Testis (tissue), 3 donors: ENCODE data around the gene TSC22D3. TPM values are rescaled to one million over a fixed set of nuclear protein-coding genes. Genes with fewer than 3 reads are reported as not detected.
"Not testable (repeated sequence)": the region's sequence is repeated elsewhere in the genome, so short reads cannot be mapped to it uniquely, and the experiment has no call there.

Experiments
- DNase-seq: peaks from one replicate; pipeline ENCODE4 v3.0.0-alpha.2; 2019
- H3K27ac ChIP-seq, 2 donors: fragments of 200-600 bp; sonication (generic); one replicate each; pipeline ENCODE4 v1.5.1; 2019
- H3K27me3 ChIP-seq: fragments of 200-600 bp; sonication (generic); one replicate; pipeline ENCODE4 v1.5.1; 2019
- H3K36me3 ChIP-seq: fragments of 200-600 bp; sonication (generic); one replicate; pipeline ENCODE4 v1.5.1; 2017; ENCODE audit warnings: low read depth; ENCODE audit errors: missing control alignments
- H3K4me1 ChIP-seq: fragments of 200-600 bp; sonication (generic); one replicate; pipeline ENCODE4 v1.5.1; 2019
- H3K4me3 ChIP-seq, 2 donors: fragments of 200-600 bp; sonication (generic); one replicate each; pipeline ENCODE4 v1.5.1; 2017 to 2019
- H3K9me3 ChIP-seq: fragments of 200-600 bp; sonication (generic); one replicate; pipeline ENCODE4 v1.5.1; 2017
- POLR2A ChIP-seq: fragments of 450-650 bp; IDR thresholded peaks from one replicate; pipeline ENCODE4 v1.6.1; 2017; ENCODE audit warnings: antibody characterized with exemption, mild to moderate bottlenecking, moderate library complexity
- WGBS, 2 donors: methylation state at CpG; one replicate each; pipeline ENCODE4 v1.1.5; 2018; 5-methylcytosine and 5-hydroxymethylcytosine counted together
- intact Hi-C: fragments of 100-400 bp; cut with DNase I; formaldehyde crosslinking; loops from one replicate; pipeline ENCODE4 v1.15.1; 2023; ENCODE audit warnings: low total_unique reads
- polyA plus RNA-seq: library from polyadenylated mRNA; stranded (reverse); fragments of 350-450 nt; fragmentation: Illumina TruSeq; extraction: RNeasy Lipid Tissue Mini Kit (QIAGEN cat#74804); gene quantifications from one replicate; pipeline ENCODE4 v1.2.3, GENCODE V29; 2014; ENCODE audit warnings: low read depth, low replicate concordance; ENCODE audit not compliant: insufficient read depth
- total RNA-seq, 2 donors: library from RNA; depleted of rRNA; stranded (reverse); fragments of >200 nt; gene quantifications; one replicate each; pipeline ENCODE4 v1.2.3, GENCODE V29; 2016
- TF ChIP-seq, protein P1 (sequence below), 3 experiments: fragments of 450-650 bp in 2 of 3; fragments of 200-600 bp in 1 of 3; sonication (generic) in 1 of 3; IDR thresholded peaks; one replicate each; pipeline ENCODE4 v1.5.1; 2016 to 2019; ENCODE audit warnings: antibody characterized with exemption in 3 of 3, mild to moderate bottlenecking in 2 of 3, moderate library complexity in 1 of 3

TSC22D3 gene
- total and polyA plus RNA-seq, 3 donors from 2014 or later: 65.5 to 123 (median 98.4) TPM

DNA sequence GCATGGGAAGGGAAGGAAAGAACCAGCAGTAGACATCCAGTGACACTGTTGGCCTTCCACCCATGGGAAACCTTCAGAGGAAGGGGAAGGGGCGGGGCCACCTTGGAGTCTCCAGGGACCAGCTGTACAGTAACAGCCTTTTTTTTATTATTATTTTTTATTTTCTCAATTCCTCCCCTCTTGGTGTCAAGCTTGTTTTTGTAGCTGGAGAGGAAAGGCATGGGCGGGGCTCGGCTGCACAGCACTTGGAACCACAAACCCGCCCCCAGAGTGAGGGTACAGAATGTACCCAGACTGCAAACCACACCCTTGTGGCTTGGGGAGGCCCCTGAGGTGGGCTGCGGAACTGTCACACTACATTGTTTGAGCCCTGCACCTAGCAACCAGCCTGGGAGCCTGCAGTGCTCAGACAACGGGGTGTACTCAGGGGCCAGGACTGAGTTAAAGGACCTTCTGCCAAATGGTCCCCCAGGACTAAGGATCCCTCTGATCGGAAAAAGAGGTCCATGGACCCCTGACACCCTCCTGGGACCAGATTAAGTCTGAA is 101.6 kb downstream of the TSC22D3 start:
- Histone ChIP-seq H3K27me3 (no peaks in the 10 kb centered on the region), H3K27ac (peak overlapping the region; percentile 80 to 88), H3K4me1 (peaks cover 4% of the 10 kb centered on the region), H3K4me3 (no peak overlapping the region), H3K9me3 (no peaks in the 10 kb centered on the region), H3K36me3 (no peaks in the 10 kb centered on the region)
- intact Hi-C loops: loop anchor here (10.0 kb wide), 2 partner anchors 71 to 101 kb away; partner anchors contain the start of genes NCBP2L and TSC22D3
- TF ChIP-seq, protein P1, sequence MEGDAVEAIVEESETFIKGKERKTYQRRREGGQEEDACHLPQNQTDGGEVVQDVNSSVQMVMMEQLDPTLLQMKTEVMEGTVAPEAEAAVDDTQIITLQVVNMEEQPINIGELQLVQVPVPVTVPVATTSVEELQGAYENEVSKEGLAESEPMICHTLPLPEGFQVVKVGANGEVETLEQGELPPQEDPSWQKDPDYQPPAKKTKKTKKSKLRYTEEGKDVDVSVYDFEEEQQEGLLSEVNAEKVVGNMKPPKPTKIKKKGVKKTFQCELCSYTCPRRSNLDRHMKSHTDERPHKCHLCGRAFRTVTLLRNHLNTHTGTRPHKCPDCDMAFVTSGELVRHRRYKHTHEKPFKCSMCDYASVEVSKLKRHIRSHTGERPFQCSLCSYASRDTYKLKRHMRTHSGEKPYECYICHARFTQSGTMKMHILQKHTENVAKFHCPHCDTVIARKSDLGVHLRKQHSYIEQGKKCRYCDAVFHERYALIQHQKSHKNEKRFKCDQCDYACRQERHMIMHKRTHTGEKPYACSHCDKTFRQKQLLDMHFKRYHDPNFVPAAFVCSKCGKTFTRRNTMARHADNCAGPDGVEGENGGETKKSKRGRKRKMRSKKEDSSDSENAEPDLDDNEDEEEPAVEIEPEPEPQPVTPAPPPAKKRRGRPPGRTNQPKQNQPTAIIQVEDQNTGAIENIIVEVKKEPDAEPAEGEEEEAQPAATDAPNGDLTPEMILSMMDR (IDR thresholded peaks at IDR 0.05): no peak
- no peak for TF ChIP-seq POLR2A
- 32 to 36% methylated on average over 2 to 7 of the region's 7 CpGs for WGBS, 2 donors
- DNase-seq: peak; percentile 79

GRCh38 chrX:107673431-107673830 is 102.2 kb downstream of the TSC22D3 start:
- no peak for TF ChIP-seq POLR2A
- TF ChIP-seq, protein P1 (IDR thresholded peaks at IDR 0.05): no peak
- Histone ChIP-seq H3K27me3 (no peaks in the 10 kb centered on the region), H3K4me3 (no peak overlapping the region), H3K27ac (peak overlapping the region in 1 of 2 donors; percentile 88), H3K9me3 (no peaks in the 10 kb centered on the region), H3K36me3 (no peaks in the 10 kb centered on the region), H3K4me1 (no peaks in the 10 kb centered on the region)
- DNase-seq: no peak
- 58 to 64% methylated on average over 6 of the region's 6 CpGs for WGBS, 2 donors
- intact Hi-C loops: loop anchor here (10.0 kb wide), 2 partner anchors 71 to 101 kb away; partner anchors contain the start of genes NCBP2L and TSC22D3

GRCh38 chrX:107672955-107673378 is 102.6 kb downstream of the TSC22D3 start:
- Histone ChIP-seq H3K4me3 (no peak overlapping the region), H3K4me1 (no peaks in the 10 kb centered on the region), H3K27ac (peak overlapping the region in 1 of 2 donors; percentile 88), H3K27me3 (no peaks in the 10 kb centered on the region), H3K36me3 (no peaks in the 10 kb centered on the region), H3K9me3 (no peaks in the 10 kb centered on the region)
- TF ChIP-seq, protein P1 (IDR thresholded peaks at IDR 0.05): peak; percentile 32 to 63 (median 45)
- TF ChIP-seq POLR2A: no peak
- intact Hi-C loops: loop anchor here (10.0 kb wide), 2 partner anchors 72 to 102 kb away; partner anchors contain the start of genes NCBP2L and TSC22D3
- peak; percentile 60 for DNase-seq
- WGBS, 2 donors: 8 to 60% methylated on average over 1 to 8 of the region's 9 CpGs

DNA sequence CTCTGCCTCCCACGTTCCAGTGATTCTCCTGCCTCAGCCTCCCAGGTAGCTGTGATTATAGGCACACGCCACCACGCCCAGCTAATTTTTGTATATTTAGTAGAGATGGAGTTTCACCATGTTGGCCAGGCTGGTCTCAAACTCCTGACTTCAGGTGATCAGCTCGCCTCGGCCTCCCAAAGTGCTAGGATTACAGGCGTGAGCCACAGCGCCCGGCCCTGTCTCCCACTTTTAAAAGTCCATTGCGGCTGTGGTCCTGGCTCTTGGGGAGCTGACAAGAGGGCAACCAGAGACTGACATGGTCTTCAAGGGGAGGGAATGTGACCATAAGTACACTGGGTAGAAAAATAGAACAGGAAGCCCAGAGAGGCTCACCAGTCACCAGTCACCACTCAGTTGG is 104.3 kb downstream of the TSC22D3 start:
- DNase-seq, H3K4me1 ChIP-seq, H3K27ac ChIP-seq, H3K4me3 ChIP-seq, H3K36me3 ChIP-seq, H3K27me3 ChIP-seq, H3K9me3 ChIP-seq: not testable (repeated sequence)
- intact Hi-C loops: loop anchor here (10.0 kb wide), 2 partner anchors 74 to 104 kb away; partner anchors contain the start of genes NCBP2L and TSC22D3
- WGBS, 2 donors: 92 to 93% methylated on average over 5 to 9 of the region's 9 CpGs

- 33 to 59% methylated on average over 2 to 5 of the region's 5 CpGs for WGBS, 2 donors
- peak; percentile 55 for DNase-seq
- H3K9me3 ChIP-seq: no peaks in the 10 kb centered on the region
- H3K27ac ChIP-seq: no peak overlapping the region
- no peaks in the 10 kb centered on the region for H3K27me3 ChIP-seq
- no peaks in the 10 kb centered on the region for H3K36me3 ChIP-seq
- no peak overlapping the region for H3K4me3 ChIP-seq
- intact Hi-C loops: loop anchor here (10.0 kb wide), 2 partner anchors 75 to 105 kb away; partner anchors contain the start of genes NCBP2L and TSC22D3
- no peaks in the 10 kb centered on the region for H3K4me1 ChIP-seq
- TF ChIP-seq, protein P1 (IDR thresholded peaks at IDR 0.05): no peak
- no peak for TF ChIP-seq POLR2A
Measured at GRCh38 chrX:107669885-107670628, 105.5 kb downstream of the TSC22D3 start.
